GM19328 (cell line): ENCODE data around the gene CAPZA1.

Source experiments
- ATAC-seq: cut with Tn5 transposase; IDR thresholded peaks from one replicate; pipeline ENCODE4 v1.9.1; 2021; ENCODE audit warnings: mild to moderate bottlenecking, moderate library complexity; ENCODE audit not compliant: unreplicated experiment

CAPZA1 gene

DNA sequence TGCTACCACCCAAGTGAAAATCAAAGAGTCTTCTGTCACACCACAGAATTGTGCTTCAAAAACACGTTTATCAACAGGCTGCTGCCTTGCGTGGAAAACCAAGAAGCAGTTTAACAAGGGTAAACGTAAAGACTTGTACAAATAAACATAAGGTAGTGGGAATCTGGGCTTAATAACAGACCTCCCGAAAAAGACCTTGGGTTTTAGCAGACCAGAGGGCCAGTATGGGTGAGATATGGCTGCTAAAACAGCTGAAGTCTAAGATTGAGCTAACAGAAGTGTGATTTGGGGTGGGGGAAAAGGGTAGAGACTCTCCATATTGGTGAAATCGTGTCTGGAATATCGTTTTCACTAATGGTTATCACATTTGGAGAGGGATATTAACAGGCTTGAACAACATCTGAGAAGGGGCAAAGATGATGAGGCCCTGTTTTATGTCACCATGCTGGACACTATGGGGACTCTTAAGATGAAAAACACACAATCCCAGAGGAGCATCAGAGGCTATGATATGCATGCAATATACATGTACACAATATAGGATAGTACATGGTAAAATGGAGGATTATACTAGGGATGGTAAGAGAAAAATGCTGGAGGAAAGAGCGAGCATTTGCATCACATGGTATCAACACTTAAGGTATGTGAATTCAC, 56.2 kb downstream of the CAPZA1 start:
- ATAC-seq = no peak

DNA sequence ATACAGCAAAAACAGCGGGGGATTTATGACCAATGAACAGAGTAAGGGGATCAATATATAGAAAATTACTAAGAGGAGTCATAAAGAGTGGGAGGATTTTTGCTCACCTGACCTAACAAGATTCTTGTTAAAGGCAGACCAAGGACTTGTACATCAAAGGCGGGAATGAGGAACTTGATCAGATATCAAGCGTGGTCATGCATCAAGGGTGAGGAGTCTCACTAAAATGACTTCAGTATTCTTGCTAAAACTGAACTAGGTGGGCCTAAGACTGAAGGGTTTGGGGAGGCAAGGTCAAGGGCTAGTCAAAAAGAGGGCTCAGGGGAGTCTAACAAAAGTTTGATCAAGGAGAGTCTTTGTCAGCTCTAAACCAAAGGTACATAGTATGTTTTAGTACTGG, 56.9 kb downstream of the CAPZA1 start:
- ATAC-seq = no peak

DNA sequence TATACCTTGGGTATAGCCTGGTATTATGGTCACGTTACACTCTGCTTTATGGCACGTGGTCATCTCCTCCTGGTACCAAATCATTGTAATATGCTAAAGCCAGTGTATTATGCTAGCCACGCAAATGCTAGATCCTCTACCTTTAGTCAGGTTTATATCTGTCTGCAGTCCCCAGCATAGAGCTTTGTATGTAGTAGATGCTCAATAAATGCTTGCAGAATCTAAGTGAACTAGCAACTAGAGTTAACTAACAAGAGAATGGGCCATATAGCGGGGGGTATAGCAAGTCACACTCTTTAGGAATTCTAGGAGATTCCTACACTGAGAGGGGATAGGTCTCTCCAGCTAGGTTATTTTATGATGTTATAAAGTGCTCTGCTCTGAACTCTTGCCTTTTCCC, 57.9 kb downstream of the CAPZA1 start:
- ATAC-seq = no peak

DNA sequence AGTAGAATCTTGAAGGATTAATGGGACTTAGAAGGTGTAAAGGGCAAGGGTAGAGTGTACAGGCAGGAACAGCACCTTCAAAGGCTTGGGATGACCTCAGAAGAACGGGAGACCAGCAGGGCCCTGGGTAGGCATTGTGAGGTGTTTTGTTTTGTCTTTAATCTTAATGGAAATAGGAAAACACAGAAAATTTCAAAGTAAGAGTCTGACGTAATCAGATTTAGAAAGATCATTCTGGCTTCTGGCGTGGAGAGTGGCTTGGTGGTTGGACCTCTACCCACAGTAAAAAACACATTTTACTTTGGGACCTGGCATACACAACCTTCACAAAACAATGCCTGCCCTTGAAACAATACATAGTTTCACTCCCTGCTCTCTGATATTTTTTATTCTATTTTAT, 59.0 kb downstream of the CAPZA1 start:
- ATAC-seq = no peak

DNA sequence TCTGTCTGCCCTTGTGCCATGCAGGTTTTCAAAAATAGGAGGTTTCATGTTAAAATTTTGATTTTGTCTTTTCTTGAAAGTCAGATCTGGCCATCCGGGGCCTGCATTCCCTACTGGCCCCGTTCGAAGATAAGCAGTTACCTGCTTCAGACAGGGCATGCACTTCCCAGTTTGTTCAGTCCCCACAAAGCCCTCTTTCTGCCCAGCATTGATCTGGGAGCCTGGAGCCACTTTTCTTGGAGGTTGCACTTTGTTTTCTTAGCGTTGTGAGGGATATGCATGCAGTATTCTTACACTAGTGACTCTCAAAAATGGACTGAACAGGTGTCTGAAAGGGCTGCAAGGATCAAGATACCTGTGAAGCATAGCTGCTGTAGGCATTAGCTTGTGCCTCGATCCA, 66.3 kb downstream of the CAPZA1 start:
- ATAC-seq = no peak

DNA sequence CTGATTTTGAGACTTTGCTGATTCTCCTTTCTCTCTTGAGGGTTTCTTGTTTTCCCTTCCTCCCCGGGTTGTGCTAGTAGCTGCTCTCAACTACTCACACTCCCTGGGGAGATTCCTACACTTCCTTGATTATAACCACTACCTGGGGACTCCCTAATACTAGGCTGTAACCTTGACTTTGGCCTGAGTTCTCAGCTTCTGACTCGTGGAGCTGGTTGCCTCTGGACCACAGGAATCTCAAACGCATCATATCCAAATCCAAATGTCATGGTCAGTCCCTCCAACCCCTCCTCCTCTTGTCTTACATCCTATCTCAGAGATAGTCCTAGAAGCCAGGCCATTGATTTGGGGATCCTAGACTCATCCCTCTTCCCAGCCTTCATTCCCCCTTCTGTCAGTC, 66.8 kb downstream of the CAPZA1 start:
- no peak for ATAC-seq

DNA sequence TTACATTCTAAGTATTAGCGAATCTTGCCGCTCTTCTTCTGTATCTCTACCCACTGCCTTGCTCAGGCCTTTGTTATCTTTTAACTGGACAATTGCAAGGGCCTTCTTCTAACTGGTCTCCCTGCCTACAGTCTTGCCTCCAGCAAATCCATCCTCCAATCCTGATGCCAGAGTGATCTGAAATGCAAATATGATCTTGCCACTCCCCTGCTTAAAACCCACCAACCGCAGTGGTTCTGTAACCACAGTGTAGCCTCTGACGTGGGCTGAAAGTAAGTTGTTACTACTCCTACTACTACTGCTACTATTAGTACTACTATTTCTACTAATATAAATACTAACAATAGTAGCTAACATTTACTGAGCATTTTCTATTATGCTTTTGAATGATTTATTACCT, 67.2 kb downstream of the CAPZA1 start:
- ATAC-seq = no peak

DNA sequence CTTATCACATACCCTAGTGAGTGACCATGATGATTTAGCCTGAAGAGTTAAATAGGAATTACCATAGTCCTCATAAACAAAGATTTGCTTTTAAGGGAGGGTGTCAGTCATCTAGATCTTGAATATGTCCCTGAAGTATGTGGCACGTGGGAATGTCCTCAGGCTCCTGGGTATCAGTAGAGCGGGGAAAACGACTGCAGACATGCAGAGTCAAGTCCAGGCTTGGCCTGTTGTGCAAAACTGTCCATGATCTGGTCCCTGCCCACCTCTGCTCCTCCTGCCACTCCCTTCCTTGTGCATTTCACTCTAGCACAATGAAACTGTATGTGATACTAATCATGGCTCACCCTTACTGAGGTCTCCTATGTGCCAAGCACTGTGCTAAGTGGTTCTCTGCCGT, 67.7 kb downstream of the CAPZA1 start:
- no peak for ATAC-seq

DNA sequence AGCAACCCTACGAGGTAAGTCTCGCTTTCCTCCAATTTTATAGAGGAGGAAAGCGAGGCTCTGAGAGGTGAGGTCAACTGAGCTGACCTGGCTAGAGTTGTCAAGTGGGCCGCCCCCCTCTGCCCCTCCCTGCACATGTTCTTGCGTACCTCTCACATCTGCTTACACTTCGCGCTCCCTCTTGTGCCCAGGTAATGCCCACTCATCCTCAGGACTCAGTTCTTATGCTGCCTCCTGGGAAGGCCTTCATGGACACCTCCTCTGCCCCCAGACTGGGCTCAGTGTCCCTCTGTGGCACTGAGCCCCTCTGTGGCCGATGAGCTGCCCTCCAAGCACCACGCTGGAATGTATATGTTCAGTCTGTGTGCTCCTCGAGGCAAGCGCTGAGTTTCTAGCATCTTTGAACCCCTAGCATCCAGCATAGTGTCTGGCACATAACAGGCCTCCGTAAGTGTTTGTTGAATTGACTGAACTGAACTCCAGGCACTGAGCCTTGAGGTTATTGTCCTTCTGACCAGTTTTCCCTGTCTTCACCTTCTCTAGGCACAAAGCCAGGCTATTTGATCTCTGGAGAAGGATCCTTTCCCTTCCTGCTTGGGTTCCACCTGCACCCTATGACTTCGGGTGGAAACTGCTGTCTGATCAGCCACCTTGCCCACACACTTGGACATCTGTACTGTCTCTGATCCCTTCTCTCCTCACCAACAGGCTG, 68.3 kb downstream of the CAPZA1 start:
- ATAC-seq = no peak

DNA sequence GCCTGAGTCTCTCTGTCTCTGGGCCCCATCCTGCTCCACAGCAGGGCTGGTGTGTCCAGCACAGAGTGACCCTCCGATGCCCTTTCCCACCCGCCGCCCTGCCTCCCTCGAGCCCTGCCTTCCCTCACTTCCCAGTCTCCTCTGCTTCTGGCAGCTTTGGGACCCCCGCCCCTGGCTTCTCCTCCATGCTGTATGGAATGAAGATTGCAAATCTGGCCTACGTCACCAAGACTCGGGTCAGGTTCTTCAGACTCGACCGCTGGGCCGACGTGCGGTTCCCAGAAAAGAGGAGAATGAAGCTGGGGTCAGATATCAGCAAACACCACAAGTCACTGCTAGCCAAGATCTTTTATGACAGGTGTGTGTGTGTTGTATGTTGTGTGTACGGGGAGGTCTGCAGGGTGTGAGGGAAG, 69.2 kb downstream of the CAPZA1 start:
- ATAC-seq = no peak

DNA sequence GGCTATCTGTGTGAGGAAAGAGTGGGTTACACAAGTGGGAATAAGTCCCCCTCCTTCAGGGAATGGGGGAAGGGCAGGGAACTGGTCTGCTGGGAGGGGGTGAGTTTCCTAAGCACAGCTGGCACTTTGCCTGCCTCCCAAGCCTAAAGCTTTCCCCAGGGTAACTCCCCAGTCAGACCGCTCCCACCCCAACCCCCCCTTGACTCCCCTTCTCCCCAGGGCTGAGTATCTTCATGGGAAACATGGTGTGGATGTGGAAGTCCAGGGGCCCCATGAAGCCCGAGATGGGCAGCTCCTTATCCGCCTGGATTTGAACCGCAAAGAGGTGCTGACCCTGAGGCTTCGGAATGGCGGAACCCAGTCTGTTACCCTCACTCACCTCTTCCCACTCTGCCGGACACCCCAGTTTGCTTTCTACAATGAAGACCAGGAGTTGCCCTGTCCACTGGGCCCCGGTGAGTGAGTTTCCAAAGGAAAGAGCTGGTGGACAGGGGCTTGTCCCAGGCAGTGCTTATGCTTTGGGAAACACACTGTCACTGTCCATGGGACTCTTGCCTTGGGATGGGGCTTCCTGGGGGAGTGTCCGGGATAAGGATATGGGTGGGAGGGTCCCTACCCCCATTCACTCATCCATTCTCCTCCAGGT, 69.7 kb downstream of the CAPZA1 start:
- no peak for ATAC-seq

DNA sequence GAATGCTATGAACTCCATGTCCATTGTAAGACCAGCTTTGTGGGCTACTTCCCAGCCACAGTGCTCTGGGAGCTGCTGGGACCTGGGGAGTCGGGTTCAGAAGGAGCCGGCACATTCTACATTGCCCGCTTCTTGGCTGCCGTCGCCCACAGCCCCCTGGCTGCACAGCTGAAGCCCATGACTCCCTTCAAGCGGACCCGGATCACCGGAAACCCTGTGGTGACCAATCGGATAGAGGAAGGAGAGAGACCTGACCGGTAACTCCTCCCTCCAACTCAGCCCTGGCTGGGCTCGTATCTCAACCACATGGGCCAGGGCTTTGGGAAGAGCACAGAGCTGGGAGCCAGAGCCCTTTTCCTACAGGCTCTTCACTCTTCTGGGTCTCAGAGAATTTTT, 70.2 kb downstream of the CAPZA1 start:
- ATAC-seq = no peak

DNA sequence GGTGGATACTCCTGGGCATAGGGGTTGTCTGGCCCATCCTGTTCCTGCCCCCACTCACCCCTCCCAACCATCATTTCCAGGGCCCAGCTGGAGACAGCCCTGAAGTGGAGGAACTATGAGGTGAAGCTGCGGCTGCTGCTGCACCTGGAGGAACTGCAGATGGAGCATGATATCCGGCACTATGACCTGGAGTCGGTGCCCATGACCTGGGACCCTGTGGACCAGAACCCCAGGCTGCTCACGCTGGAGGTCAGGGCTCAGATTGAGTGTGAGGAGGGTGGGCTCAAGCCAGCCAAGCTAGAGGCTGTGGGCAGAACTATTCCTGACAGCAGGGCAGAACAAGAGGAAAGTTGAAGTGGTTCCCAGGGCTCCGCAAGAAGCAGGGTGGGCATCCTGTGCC, 73.0 kb downstream of the CAPZA1 start:
- ATAC-seq = no peak

DNA sequence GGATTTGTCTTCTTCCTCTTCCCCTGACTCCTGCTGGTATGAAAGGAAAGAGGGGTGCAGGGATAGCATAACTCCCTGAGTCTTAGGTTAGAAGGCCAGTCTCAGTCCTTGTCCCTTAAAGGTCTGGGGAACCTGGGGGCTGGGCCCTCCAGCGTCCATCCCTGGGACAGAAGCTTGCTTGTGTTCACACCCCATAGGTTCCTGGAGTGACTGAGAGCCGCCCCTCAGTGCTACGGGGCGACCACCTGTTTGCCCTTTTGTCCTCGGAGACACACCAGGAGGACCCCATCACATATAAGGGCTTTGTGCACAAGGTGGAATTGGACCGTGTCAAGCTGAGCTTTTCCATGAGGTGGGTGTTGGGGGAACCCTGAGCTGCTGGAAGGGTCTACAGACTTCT, 74.2 kb downstream of the CAPZA1 start:
- no peak for ATAC-seq

DNA sequence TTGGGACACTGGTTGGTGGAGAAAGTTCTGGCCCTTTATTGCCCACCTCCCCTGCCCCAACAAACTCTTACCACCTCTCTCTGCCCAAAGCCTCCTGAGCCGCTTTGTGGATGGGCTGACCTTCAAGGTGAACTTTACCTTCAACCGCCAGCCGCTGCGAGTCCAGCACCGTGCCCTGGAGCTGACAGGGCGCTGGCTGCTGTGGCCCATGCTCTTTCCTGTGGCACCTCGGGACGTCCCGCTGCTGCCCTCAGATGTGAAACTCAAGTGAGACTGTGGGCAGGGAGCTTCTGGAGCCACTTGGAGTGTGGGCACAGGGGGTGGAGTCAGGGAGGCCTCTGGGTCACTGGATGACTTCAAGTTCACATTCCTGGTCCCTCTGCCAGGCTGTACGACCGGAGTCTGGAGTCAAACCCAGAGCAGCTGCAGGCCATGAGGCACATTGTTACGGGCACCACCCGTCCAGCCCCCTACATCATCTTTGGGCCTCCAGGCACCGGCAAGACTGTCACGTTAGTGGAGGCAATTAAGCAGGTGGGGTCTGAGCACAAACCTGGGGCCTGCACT, 74.8 kb downstream of the CAPZA1 start:
- ATAC-seq = no peak

DNA sequence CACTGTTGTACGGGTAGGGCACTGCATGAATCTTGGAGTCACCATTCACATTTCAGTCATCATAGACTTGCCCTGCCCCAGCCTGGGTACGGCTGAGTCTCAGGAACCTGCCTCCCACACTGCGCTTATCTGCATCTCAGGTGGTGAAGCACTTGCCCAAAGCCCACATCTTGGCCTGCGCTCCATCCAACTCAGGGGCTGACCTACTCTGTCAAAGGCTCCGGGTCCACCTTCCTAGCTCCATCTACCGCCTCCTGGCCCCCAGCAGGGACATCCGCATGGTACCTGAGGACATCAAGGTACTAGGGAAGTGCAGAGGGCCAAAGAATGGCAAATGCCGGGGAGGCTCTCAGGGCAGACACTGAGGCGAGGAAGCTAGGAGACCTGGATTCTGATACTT, 75.6 kb downstream of the CAPZA1 start:
- ATAC-seq = no peak

DNA sequence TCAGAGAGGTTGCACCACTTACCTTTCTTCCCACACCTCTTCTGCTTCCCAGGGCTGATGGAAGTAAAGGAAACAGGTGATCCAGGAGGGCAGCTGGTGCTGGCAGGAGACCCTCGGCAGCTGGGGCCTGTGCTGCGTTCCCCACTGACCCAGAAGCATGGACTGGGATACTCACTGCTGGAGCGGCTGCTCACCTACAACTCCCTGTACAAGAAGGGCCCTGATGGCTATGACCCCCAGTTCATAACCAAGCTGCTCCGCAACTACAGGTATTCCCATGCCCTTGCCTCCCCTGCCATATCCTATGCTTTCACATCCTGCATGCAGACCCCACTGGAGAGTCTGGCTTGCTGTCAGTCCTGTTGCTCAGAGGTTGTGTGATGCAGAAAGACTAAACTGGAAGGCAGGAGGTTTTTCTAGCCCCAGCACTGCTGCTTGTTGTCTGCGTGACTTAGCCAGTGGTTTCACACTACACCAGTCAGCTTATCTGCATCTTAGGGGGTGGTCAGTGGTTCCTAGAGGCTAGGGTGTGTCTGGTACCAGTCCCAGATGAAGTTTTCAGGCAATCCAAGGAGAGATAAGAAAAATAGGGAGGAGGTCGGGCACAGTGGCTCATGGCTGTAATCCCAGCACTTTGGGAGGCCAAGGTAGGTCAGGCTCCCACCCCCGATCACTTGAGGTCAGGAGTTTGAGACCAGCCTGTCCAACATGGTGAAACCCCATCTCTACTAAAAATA, 77.1 kb downstream of the CAPZA1 start:
- ATAC-seq = no peak

DNA sequence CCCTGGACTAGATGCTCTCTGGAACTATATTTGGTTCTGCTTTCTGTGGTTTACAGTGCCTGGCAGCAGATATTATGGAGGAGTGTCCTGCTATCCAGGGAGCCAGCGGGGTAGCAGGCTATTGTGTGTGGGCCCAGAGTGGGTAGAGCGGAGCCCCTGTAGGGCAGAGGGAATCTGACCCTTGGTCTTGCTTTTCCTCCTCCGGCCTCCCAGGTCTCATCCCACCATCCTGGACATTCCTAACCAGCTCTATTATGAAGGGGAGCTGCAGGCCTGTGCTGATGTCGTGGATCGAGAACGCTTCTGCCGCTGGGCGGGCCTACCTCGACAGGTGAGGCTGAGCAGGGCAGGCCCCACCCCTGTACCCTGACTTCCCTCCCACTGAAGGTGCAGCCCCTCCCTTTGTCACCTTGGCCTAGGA, 78.2 kb downstream of the CAPZA1 start:
- no peak for ATAC-seq

DNA sequence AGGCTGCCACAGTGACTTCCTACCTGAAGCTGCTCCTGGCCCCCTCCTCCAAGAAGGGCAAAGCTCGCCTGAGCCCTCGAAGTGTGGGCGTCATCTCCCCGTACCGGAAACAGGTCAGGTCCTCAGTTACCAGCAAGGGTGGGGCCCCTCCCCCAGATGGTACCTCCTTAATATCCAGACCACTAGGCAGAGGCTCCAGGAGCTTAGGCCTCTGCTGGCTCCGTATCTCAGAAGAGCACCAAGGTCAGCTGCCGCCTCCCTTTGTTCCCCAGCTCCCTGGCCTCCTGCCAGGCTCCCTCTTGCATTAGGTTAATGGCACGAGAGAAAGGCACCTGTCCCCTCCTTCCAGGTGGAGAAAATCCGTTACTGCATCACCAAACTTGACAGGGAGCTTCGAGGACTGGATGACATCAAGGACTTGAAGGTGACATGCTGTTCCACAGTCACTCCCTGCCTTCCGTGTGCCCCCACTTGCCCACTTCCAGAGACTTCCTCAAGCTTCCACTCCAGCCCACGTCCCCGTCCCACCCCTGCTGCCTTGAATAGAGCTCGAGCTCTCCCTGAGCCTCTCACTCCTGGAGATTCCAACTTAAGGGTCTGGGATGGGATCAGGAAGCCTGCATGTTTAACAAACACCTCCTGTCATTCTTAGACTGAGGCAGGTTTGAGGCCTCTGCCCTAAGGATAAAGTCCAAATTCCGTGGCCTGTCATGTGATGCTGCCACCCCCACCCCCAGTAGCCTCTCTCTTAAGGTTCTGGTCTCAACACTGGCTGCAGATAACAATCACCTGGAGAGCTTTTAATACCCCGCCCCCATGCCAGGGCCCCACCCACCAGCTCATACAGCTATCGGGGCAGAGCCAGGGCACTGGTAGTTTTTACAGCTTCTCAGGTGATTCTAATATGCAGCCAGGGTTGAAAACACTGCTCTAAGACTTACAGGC, 79.0 kb downstream of the CAPZA1 start:
- no peak for ATAC-seq

DNA sequence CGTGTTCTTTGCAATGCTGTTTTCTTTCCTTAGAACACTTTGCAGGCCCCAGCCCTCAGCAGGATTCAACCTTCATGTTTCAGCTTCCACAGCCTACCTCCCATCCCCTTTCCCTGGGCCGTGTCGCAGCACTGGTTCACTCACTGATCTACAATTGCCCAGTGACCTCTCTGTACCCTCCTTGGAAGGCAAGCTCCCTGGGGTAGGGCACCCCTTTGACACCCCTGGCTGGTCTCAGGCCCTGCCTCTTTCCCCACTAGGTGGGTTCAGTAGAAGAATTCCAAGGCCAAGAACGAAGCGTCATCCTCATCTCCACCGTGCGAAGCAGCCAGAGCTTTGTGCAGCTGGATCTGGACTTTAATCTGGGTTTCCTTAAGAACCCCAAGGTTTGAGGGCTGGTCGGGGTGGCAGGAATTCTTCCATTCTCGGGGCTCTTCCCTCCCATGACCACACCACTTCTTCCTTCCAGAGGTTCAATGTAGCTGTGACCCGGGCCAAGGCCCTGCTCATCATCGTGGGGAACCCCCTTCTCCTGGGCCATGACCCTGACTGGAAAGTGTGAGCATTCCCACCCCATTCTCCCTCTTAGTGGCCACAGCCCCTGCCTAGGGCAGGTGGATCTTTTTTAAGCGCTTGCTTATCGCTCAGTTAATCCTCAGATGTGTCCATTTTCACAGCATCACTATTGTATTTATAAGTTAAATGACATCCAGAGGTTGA, 80.0 kb downstream of the CAPZA1 start:
- no peak for ATAC-seq
